ENCODE measurements around the gene MDFIC. TPM values are rescaled to one million over a fixed set of nuclear protein-coding genes. Genes with fewer than 3 reads are reported as not detected.

Gene MDFIC
- total and polyA plus RNA-seq, 2 of the 4 experiments (the other 2 are of a cell fraction): 16.9 to 35.0 TPM

DNA sequence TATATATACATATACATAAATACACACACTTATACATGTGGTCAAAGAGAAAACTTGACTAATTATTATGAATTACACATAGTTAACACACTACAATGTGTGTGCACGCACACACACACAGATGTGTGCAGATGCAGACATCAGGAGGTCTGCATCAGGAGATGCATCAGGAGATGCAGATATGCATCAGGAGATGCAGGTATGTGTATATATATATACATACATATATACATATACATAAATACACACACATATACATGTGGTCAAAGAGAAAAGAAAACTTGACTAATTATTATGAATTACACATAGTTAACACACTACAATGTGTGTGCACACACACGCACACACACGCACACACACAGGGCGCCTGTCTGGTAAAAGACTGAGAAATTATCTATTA is 31.3 kb upstream of the MDFIC start:
- no peak overlapping the region for H2BK20ac ChIP-seq (ENCODE audit: low read depth, low read length)

More for the DNA sequence above, 31.3 kb upstream of the MDFIC start:
- no peak overlapping the region for H3K27ac ChIP-seq (ENCODE audit: insufficient read depth, low read length)
- peaks cover 3% of the 10 kb centered on the region for H3K4me1 ChIP-seq (ENCODE audit: control insufficient read depth, insufficient read depth, low read length)
- dilution Hi-C loops (cut with HindIII; ENCODE audit: low sequenced_read_pairs, unreplicated experiment): no loop called here
- no peak overlapping the region for H3K23ac ChIP-seq (ENCODE audit: low read depth, low read length)
- in situ Hi-C loops (cut with MboI; ENCODE audit: low sequenced_read_pairs): no loop called here
- no peak for ATAC-seq (ENCODE audit: low read depth)
- no peak overlapping the region for H2AK9ac ChIP-seq (replicated peaks; ENCODE audit: low read depth, low read length, poor library complexity)
- POLR2A ChIA-PET (ENCODE audit: unreplicated experiment): no interaction called here
- intact Hi-C loops (cut with micrococcal nuclease): no loop called here
- H3K36me3 ChIP-seq (ENCODE audit: control insufficient read depth, insufficient read depth, low read length): no peaks in the 10 kb centered on the region
- TF ChIP-seq RFX5 (IDR thresholded peaks at IDR 0.05; ENCODE audit: low read depth, low read length) (no peak), BHLHE40 (IDR thresholded peaks at IDR 0.05; ENCODE audit: low read depth, low read length) (no peak), RCOR1 (IDR thresholded peaks at IDR 0.05; ENCODE audit: insufficient replicate concordance, low read length) (no peak), SMC3 (IDR thresholded peaks at IDR 0.05; ENCODE audit: low read depth, low read length) (no peak), ELK1 (IDR thresholded peaks at IDR 0.05; ENCODE audit: borderline replicate concordance, low read depth, low read length) (no peak), CHD1 (IDR thresholded peaks at IDR 0.05; ENCODE audit: low read depth, low read length) (no peak), NFE2L2 (IDR thresholded peaks at IDR 0.05; ENCODE audit: low read depth, low read length) (no peak), POLR2A (IDR thresholded peaks at IDR 0.05; ENCODE audit: low read depth, low read length) (no peak), MAZ (IDR thresholded peaks at IDR 0.05; ENCODE audit: borderline replicate concordance, low read depth, low read length) (no peak), MAFK (IDR thresholded peaks at IDR 0.05; ENCODE audit: low read depth, low read length) (no peak), FOS (IDR thresholded peaks at IDR 0.05; ENCODE audit: low read depth, low read length) (no peak), USF2 (IDR thresholded peaks at IDR 0.05; ENCODE audit: low read depth, low read length) (no peak), CEBPB (IDR thresholded peaks at IDR 0.05; ENCODE audit: low read depth, low read length) (no peak), MXI1 (IDR thresholded peaks at IDR 0.05; ENCODE audit: borderline replicate concordance, low read depth, low read length) (no peak), RAD21 (IDR thresholded peaks at IDR 0.05; ENCODE audit: low read length) (no peak)
- TF ChIP-seq, protein P1, sequence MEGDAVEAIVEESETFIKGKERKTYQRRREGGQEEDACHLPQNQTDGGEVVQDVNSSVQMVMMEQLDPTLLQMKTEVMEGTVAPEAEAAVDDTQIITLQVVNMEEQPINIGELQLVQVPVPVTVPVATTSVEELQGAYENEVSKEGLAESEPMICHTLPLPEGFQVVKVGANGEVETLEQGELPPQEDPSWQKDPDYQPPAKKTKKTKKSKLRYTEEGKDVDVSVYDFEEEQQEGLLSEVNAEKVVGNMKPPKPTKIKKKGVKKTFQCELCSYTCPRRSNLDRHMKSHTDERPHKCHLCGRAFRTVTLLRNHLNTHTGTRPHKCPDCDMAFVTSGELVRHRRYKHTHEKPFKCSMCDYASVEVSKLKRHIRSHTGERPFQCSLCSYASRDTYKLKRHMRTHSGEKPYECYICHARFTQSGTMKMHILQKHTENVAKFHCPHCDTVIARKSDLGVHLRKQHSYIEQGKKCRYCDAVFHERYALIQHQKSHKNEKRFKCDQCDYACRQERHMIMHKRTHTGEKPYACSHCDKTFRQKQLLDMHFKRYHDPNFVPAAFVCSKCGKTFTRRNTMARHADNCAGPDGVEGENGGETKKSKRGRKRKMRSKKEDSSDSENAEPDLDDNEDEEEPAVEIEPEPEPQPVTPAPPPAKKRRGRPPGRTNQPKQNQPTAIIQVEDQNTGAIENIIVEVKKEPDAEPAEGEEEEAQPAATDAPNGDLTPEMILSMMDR (conservative IDR thresholded peaks at IDR 0.05; ENCODE audit: low read depth, low read length): no peak
- H4K20me1 ChIP-seq (ENCODE audit: insufficient read depth, low read length): no peaks in the 10 kb centered on the region
- no peak overlapping the region for H3K9ac ChIP-seq (ENCODE audit: low read depth, low read length)
- peak overlapping the region; percentile 56; the same call in 1 of the 2 replicates for H2AK5ac ChIP-seq (ENCODE audit: low read depth, low read length)
- no peak overlapping the region for H4K8ac ChIP-seq (ENCODE audit: low read depth in 2 of 2, low read length in 2 of 2)
- no peak overlapping the region for H2BK5ac ChIP-seq (ENCODE audit: low read depth, low read length, poor library complexity, severe bottlenecking)
- no peaks in the 10 kb centered on the region for H3K9me3 ChIP-seq (ENCODE audit: control insufficient read depth, insufficient read depth, low read length)
- no peak for DNase-seq
- H3K4me2 ChIP-seq (ENCODE audit: low read depth, low read length): no peak overlapping the region
- H3K18ac ChIP-seq (ENCODE audit: low read depth, low read length): no peak overlapping the region
- no TSS peak for BruUV-seq (replicated peaks)
- H3K4me3 ChIP-seq (ENCODE audit: insufficient read depth, low read depth, low read length): no peak overlapping the region
- no peak overlapping the region for H4K91ac ChIP-seq (ENCODE audit: insufficient read depth, low read depth, low read length)
- H3K14ac ChIP-seq (replicated peaks; ENCODE audit: low read depth, low read length): no peak overlapping the region
- no peaks in the 10 kb centered on the region; the same call in 1 of the 2 replicates for H3K9me1 ChIP-seq (ENCODE audit: insufficient read depth, low read length)
- no peak overlapping the region for H3K4ac ChIP-seq (ENCODE audit: low read depth, low read length)
- no peaks in the 10 kb centered on the region for H3K27me3 ChIP-seq (ENCODE audit: control insufficient read depth, insufficient read depth, low read length)
- no peak overlapping the region for H3K56ac ChIP-seq (ENCODE audit: extremely low read depth, insufficient read depth, low read length)
- no peak overlapping the region for H2AFZ ChIP-seq (replicated peaks; ENCODE audit: low read length, poor library complexity)
- CTCF ChIA-PET: no interaction called here
- no peaks in the 10 kb centered on the region for H3K79me1 ChIP-seq (ENCODE audit: low read depth in 1 of 2, low read length in 2 of 2)
- H2BK120ac ChIP-seq (ENCODE audit: low read depth, low read length): no peak overlapping the region; the same call in 1 of the 2 replicates
- no CpG with 5 or more reads among the region's 4 CpGs for WGBS, 2 experiments (ENCODE audit: extremely low coverage in 2 of 2, insufficient read length in 1 of 2)
- H2BK15ac ChIP-seq (ENCODE audit: low read depth, low read length): no peak overlapping the region
- no peak overlapping the region for H4K5ac ChIP-seq (ENCODE audit: low read depth, low read length)

All from IMR-90 (cell line).